GM12878 (cell line): ENCODE results near the gene NXPH2. TPM values are rescaled to one million over a fixed set of nuclear protein-coding genes. Genes with fewer than 3 reads are reported as not detected.

Source experiments
- ATAC-seq: fragments of 200-7000 bp; cut with Tn5 transposase; 3 replicates; pipeline ENCODE4 v1.9.1; 2020; ENCODE audit warnings: mild to moderate bottlenecking, moderate library complexity
- BruUV-seq: library from RNA; stranded (reverse); fragments of 400-500 nt; replicated peaks from 2 replicates; lab custom pipeline; 2021; lab: Mats Ljungman, UMichigan
- CTCF ChIA-PET: fragments of 300-600 bp; sonication (Branson Sonifier 250); formaldehyde crosslinking; extraction: SDS; loops from one replicate; lab custom pipeline; 2021; ENCODE audit warnings: inconsistent platforms; lab: Yijun Ruan, JAX
- POLR2A ChIA-PET: fragments of 350-600 bp; formaldehyde crosslinking; extraction: SDS; loops from one replicate; lab custom pipeline; 2021; ENCODE audit warnings: inconsistent platforms; lab: Charles Lee
- RAD21 ChIA-PET: fragments of 300-600 bp; sonication (Branson Sonifier 250); formaldehyde crosslinking; loops from one replicate; lab custom pipeline; 2023; ENCODE audit warnings: antibody characterized with exemption; ENCODE audit not compliant: unreplicated experiment; lab: Charles Lee
- SMC1A ChIA-PET: fragments of 300-600 bp; sonication (Branson Sonifier 250); formaldehyde crosslinking; loops from one replicate; lab custom pipeline; 2023; ENCODE audit not compliant: unreplicated experiment, uncharacterized antibody; lab: Charles Lee
- DNase-seq: peaks from one replicate; pipeline ENCODE4 v3.0.0-alpha.2; 2011; ENCODE audit warnings: low read depth, low spot score
- FAIRE-seq: peaks from 3 replicates; lab custom pipeline; 2011; peaks lifted over from hg19 to GRCh38; lab: Jason Lieb, UNC
- H2AFZ ChIP-seq: 2 replicates; pipeline ENCODE4 v1.6.0; 2011; ENCODE audit warnings: low read depth, low read length, control low read depth; ENCODE audit not compliant: control insufficient read depth
- H3K27ac ChIP-seq: 2 replicates; pipeline ENCODE4 v1.5.1; 2011; ENCODE audit warnings: control low read depth; ENCODE audit not compliant: control insufficient read depth, insufficient read depth
- H3K27me3 ChIP-seq, 2 experiments: replicated peaks in 1 of 2; 2 replicates each; pipeline versions ENCODE4 v1.6.0 to v1.6.1; 2011; ENCODE audit warnings: low read length in 1 of 2; ENCODE audit not compliant: control insufficient read depth in 2 of 2, insufficient read depth in 2 of 2
- H3K36me3 ChIP-seq, 2 experiments: 2 replicates each; pipeline ENCODE4 v1.5.1; 2011; ENCODE audit warnings: low read length in 1 of 2; ENCODE audit not compliant: control insufficient read depth in 2 of 2, insufficient read depth in 2 of 2
- H3K4me1 ChIP-seq: 2 replicates; pipeline ENCODE4 v1.6.1; 2011; ENCODE audit warnings: mild to moderate bottlenecking, low read length, moderate library complexity, mixed read lengths; ENCODE audit not compliant: control insufficient read depth, insufficient read depth
- H3K4me2 ChIP-seq: 2 replicates; pipeline ENCODE4 v1.6.0; 2011; ENCODE audit warnings: control low read depth; ENCODE audit not compliant: control insufficient read depth, insufficient read depth
- H3K4me3 ChIP-seq: fragments of 200-600 bp; sonication (generic); 2 replicates; pipeline ENCODE4 v1.5.1; 2016
- H3K79me2 ChIP-seq: 2 replicates; pipeline ENCODE4 v1.6.0; 2011; ENCODE audit warnings: low read length; ENCODE audit not compliant: control insufficient read depth, insufficient read depth
- H3K9ac ChIP-seq: 2 replicates; pipeline ENCODE4 v1.8.0; 2011; ENCODE audit warnings: low read length, control low read depth, mixed read lengths; ENCODE audit not compliant: control insufficient read depth, insufficient read depth
- H3K9me3 ChIP-seq: replicated peaks from 3 replicates; pipeline ENCODE4 v1.5.1; 2011; ENCODE audit warnings: mild to moderate bottlenecking, low read length; ENCODE audit not compliant: control insufficient read depth, insufficient read depth
- H4K20me1 ChIP-seq: 2 replicates; pipeline ENCODE4 v1.6.0; 2011; ENCODE audit not compliant: control insufficient read depth, insufficient read depth
- CBX3 ChIP-seq: fragments of 200-600 bp; sonication (generic); IDR thresholded peaks from 2 replicates; pipeline ENCODE4 v1.6.1; 2016; ENCODE audit warnings: low read depth, borderline replicate concordance
- CHD1 ChIP-seq: IDR thresholded peaks from 2 replicates; pipeline ENCODE4 v1.6.1; 2012; ENCODE audit warnings: low read depth, low read length, improper control_type of control experiment
- CHD2 ChIP-seq: IDR thresholded peaks from 2 replicates; pipeline ENCODE4 v1.6.1; 2011; ENCODE audit warnings: low read depth, low read length, improper control_type of control experiment, borderline replicate concordance
- EED ChIP-seq: sonication (generic); IDR thresholded peaks from 2 replicates; pipeline ENCODE4 v1.6.1; 2016; ENCODE audit warnings: antibody characterized with exemption, low read depth
- ESRRA ChIP-seq: IDR thresholded peaks from 2 replicates; pipeline ENCODE4 v1.6.1; 2012; ENCODE audit warnings: mild to moderate bottlenecking, low read length, improper control_type of control experiment
- POLR2AphosphoS2 ChIP-seq: IDR thresholded peaks from 2 replicates; pipeline ENCODE4 v1.6.1; 2011; ENCODE audit warnings: low read depth, mild to moderate bottlenecking, low read length, improper control_type of control experiment, moderate library complexity
- TAF1 ChIP-seq: IDR thresholded peaks from 2 replicates; pipeline ENCODE4 v1.6.1; 2011; ENCODE audit warnings: mild to moderate bottlenecking, low read depth, low read length, borderline replicate concordance
- TARDBP ChIP-seq: IDR thresholded peaks from 2 replicates; pipeline ENCODE4 v1.6.1; 2016; ENCODE audit warnings: borderline replicate concordance
- TCF3 ChIP-seq: IDR thresholded peaks from 2 replicates; pipeline ENCODE4 v1.6.1; 2012; ENCODE audit warnings: low read depth, mild to moderate bottlenecking, low read length, borderline replicate concordance; ENCODE audit not compliant: insufficient read depth
- ZNF274 ChIP-seq: IDR thresholded peaks from one replicate; pipeline ENCODE4 v1.8.0; 2011; ENCODE audit not compliant: insufficient read length, insufficient read depth
- ZSCAN29 ChIP-seq: fragments of 450-650 bp; IDR thresholded peaks from 2 replicates; pipeline ENCODE4 v1.6.1; 2017; ENCODE audit warnings: mild to moderate bottlenecking, moderate library complexity
- WGBS: methylation state at CpG from one replicate; pipeline ENCODE4 v1.1.6; 2016; ENCODE audit warnings: low lambda C conversion rate; ENCODE audit not compliant: insufficient replicate concordance, insufficient coverage; ENCODE audit errors: missing lambda C conversion rate; 5-methylcytosine and 5-hydroxymethylcytosine counted together
- in situ Hi-C: fragments of 300-500 bp; cut with MboI; formaldehyde crosslinking; loops from 9 replicates; pipeline ENCODE4 v1.14.3; 2018; ENCODE audit warnings: mixed read lengths
- intact Hi-C: fragments of 100-400 bp; cut with micrococcal nuclease; formaldehyde crosslinking; loops from one replicate; pipeline ENCODE4 v1.14.2; 2022; ENCODE audit not compliant: unreplicated experiment
- polyA plus RNA-seq, 11 experiments: library from polyadenylated mRNA; depleted of rRNA in 4 of 11; unstranded in 6 of 11; stranded (reverse) in 5 of 11; fragments of >200 nt; fragmentation: Nextera tagmentation in 4 of 11; fragmentation: Illumina TruSeq in 1 of 11; extraction: Ambion mirVana in 4 of 11; extraction: Trizol in 1 of 11; gene quantifications; 1 replicate in 1 of 11; 2 replicates in 10 of 11; pipeline versions ENCODE4 v1.2.1 to v1.2.3, GENCODE V29; 2011 to 2016; ENCODE audit warnings: inconsistent platforms in 2 of 11, missing spikeins in 2 of 11, low read depth in 1 of 11
- total RNA-seq, 4 experiments: library from RNA; depleted of rRNA in 3 of 4; stranded (reverse); fragments of >200 nt in 3 of 4; fragmentation: Illumina TruSeq in 1 of 4; extraction: Trizol in 1 of 4; gene quantifications; 2 replicates each; pipeline versions ENCODE4 v1.2.1 to v1.2.3, GENCODE V29; 2013 to 2021
- TF ChIP-seq, protein P1 (sequence below): IDR thresholded peaks from 2 replicates; pipeline ENCODE4 v1.6.1; 2012; ENCODE audit warnings: low read length, inconsistent platforms

Gene NXPH2
- total and polyA plus RNA-seq, 10 of the 15 experiments (the other 5 are each of a cell fraction or from before 2014, with no cell fraction given) = not detected

DNA sequence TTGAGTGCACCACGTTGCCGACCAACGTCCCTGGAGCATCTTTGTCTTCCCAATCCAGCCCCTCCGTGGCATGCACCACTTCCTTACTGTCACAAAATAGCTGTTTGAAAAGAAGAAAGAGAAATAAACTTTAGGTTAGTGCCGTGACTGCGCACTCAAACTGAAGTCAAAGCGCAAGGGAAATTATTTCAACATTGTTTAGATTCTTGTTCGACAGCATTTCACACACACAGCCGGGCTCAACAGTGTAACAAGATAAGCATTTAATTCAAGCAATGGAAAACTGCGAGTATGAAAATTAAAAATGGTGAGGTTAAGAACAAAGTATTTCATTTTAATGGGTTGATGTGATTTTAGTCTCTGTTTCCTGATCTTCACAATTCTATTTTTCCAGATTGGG, 108.6 kb downstream of the NXPH2 start:
- ChIA-PET RAD21 (interaction anchor here (1.0 kb wide), 1 partner anchor 197 kb away, joined by 3 read pairs; no protein-coding TSS in a partner anchor), POLR2A (no interaction called here), CTCF (no interaction called here), SMC1A (no interaction called here)
- BruUV-seq = no TSS peak
- in situ Hi-C loops = no loop called here
- WGBS = 54% methylated on average over 10 of the region's 10 CpGs
- no peak overlapping the region for H2AFZ ChIP-seq
- H3K27me3 ChIP-seq = no peaks in the 10 kb centered on the region; a peak in 1 of 4 replicates
- no peaks in the 10 kb centered on the region for H4K20me1 ChIP-seq
- no peaks in the 10 kb centered on the region for H3K79me2 ChIP-seq
- H3K36me3 ChIP-seq = no peaks in the 10 kb centered on the region
- TF ChIP-seq POLR2AphosphoS2 (no peak), TAF1 (no peak)
- no peak overlapping the region for H3K4me3 ChIP-seq
- intact Hi-C loops = no loop called here
- no peak overlapping the region for H3K9ac ChIP-seq
- FAIRE-seq (no peak), DNase-seq (no peak), ATAC-seq (no peak)
- no peaks in the 10 kb centered on the region for H3K4me1 ChIP-seq
- H3K4me2 ChIP-seq = no peak overlapping the region
- H3K27ac ChIP-seq = no peak overlapping the region
- H3K9me3 ChIP-seq = no peaks in the 10 kb centered on the region

DNA sequence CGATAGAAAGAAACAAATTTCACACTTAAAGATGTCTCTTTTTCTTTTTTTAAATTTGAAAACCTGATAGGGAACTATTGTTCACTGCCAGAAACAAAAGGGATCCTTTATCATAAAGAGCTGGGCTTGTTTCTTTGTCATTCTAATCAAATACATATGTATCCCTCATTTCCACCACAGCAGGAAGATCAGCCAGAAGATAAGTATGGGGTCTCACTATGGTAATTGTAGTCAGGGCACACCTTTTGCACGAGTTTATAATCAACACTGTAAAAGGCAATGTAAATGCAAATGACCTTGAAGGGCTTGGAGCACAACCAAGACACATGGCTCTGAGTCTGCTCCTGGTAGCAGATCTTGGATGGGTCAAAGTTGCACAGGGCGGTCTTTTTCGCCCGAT, 109.5 kb downstream of the NXPH2 start:
- FAIRE-seq (no peak), DNase-seq (no peak), ATAC-seq (no peak)
- H3K4me1 ChIP-seq = no peaks in the 10 kb centered on the region
- 50% methylated on average over 5 of the region's 5 CpGs for WGBS
- H3K4me3 ChIP-seq = no peak overlapping the region
- H3K27me3 ChIP-seq = no peaks in the 10 kb centered on the region; a peak in 1 of 4 replicates
- H4K20me1 ChIP-seq = no peaks in the 10 kb centered on the region
- no peaks in the 10 kb centered on the region for H3K9me3 ChIP-seq
- no peak overlapping the region for H3K4me2 ChIP-seq
- BruUV-seq = no TSS peak
- RAD21 ChIA-PET = no interaction called here
- no peaks in the 10 kb centered on the region for H3K36me3 ChIP-seq
- SMC1A ChIA-PET = no interaction called here
- no peak overlapping the region for H2AFZ ChIP-seq
- TF ChIP-seq CHD1 (no peak), EED (no peak), CBX3 (no peak), TCF3 (no peak), CHD2 (no peak), ZSCAN29 (no peak), TARDBP (no peak), ESRRA (no peak), ZNF274 (no peak)
- TF ChIP-seq, protein P1, sequence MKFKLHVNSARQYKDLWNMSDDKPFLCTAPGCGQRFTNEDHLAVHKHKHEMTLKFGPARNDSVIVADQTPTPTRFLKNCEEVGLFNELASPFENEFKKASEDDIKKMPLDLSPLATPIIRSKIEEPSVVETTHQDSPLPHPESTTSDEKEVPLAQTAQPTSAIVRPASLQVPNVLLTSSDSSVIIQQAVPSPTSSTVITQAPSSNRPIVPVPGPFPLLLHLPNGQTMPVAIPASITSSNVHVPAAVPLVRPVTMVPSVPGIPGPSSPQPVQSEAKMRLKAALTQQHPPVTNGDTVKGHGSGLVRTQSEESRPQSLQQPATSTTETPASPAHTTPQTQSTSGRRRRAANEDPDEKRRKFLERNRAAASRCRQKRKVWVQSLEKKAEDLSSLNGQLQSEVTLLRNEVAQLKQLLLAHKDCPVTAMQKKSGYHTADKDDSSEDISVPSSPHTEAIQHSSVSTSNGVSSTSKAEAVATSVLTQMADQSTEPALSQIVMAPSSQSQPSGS = no peak
- H3K27ac ChIP-seq = no peak overlapping the region
- H3K9ac ChIP-seq = no peak overlapping the region
- in situ Hi-C loops = no loop called here
- intact Hi-C loops = no loop called here
- CTCF ChIA-PET = no interaction called here
- H3K79me2 ChIP-seq = no peaks in the 10 kb centered on the region
- POLR2A ChIA-PET = no interaction called here
